Measurements from ENCODE around the gene TUBGCP5.
"Not testable (repeated sequence)": the region's sequence is repeated elsewhere in the genome, so short reads cannot be mapped to it uniquely, and the experiment has no call there.

TUBGCP5 gene

GRCh38 chr15:23039143-23039916 lies at the start of gene TUBGCP5:
Gene TUBGCP5, minus strand, starts transcription at chr15:23039569. Its CDS starts 26 bp downstream, at chr15:23039543.
- DNase-seq (ENCODE audit: low read depth): peak; percentile 90

DNA sequence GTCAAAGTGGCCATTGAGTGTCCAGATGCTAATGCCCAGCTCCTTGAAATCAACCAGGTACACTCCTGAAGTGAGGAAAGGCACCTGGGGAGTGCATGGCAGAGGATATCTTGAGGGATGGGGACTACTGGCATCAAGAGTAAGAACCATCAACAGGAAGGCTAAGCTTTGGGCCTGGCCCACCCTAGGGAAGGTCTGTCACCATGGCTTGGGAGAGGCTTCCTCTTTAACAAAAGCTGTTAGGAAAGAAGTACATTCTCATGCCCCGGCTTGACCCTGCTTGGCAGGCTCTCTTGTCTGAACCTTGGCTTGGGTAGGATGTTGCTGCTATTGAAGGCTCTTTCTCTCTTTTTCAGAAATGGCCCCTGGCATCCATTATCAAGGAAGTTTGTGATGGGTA lies 43.7 kb upstream of the TUBGCP5 start:
- no peak for DNase-seq (ENCODE audit: low read depth)

DNA sequence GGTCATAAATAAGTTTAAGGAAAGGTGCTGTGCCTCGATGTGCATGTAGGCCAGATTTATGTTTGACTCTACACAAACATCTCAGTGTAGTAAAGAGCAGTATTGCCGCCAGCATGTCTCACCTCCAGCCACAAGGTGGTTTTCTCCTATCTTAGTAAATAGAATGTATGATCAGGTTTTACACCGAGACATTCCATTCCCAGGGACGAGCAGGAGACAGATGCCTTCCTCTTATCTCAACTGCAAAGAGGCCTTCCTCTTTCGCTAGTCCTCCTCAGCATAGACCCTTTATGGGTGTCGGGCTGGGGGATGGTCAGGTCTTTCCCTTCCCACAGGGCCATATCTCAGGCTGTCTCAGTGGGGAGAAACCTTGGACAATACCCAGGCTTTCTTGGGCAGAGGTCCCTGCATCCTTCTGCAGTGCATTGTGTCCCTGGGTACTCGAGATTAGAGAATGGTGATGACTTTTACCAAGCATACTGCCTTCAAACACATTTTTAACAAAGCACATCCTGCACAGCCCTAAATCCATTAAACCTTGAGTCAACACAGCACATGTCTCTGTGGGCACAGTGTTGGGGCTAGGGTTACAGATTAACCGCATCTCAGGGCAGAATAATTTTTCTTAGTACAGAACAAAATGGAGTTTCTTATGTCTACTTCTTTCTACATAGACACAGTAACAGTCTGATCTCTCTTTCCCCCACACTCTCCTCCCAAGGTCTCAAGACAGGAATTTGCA lies 42.8 kb upstream of the TUBGCP5 start:
- DNase-seq (ENCODE audit: low read depth): not testable (repeated sequence)

GRCh38 chr15:23081271-23081670 lies 41.9 kb upstream of the TUBGCP5 start:
- DNase-seq (ENCODE audit: low read depth): no peak

DNA sequence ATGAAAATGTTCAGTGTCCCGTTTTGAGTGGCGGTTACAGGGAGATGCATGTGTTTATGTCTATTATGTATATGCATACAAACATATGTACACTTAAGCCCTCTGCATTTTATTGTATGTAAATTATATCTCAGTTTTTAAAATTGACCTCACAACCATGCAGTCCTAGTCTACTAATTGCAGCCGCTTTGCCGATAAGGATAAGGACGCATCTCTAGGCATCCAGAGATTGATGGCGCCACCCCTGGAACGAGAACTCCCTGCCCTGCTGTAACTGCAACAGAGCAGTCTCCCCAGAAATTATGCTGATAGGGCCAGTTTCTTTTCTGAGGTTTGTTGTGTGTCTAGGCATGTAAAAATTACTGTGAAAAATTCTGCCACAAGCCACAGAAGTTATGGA lies 40.4 kb upstream of the TUBGCP5 start:
- DNase-seq (ENCODE audit: low read depth): no peak

- no peak for DNase-seq (ENCODE audit: low read depth)
These were observed 36.6 kb upstream of the TUBGCP5 start for GRCh38 chr15:23075927-23076326.

DNA sequence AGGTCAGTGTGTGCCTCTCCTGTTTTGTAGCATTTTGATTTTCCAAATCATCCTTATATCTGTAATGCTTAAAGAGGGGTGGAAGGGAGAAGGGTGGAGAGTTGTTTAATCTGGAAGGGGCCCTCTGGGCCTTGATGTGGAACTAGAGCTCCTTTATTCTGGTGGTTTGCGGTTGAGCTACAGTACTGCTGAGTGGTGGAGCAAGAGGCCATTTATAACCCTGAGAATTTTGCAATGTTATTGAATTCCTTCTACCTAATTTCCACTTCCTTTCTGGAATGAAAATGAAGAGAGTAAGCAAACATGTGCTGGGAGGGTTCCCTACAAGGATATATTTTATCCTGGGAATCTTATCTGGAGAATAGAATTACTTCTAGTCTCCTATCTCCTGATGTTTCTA lies 35.3 kb upstream of the TUBGCP5 start:
- no peak for DNase-seq (ENCODE audit: low read depth)

DNA sequence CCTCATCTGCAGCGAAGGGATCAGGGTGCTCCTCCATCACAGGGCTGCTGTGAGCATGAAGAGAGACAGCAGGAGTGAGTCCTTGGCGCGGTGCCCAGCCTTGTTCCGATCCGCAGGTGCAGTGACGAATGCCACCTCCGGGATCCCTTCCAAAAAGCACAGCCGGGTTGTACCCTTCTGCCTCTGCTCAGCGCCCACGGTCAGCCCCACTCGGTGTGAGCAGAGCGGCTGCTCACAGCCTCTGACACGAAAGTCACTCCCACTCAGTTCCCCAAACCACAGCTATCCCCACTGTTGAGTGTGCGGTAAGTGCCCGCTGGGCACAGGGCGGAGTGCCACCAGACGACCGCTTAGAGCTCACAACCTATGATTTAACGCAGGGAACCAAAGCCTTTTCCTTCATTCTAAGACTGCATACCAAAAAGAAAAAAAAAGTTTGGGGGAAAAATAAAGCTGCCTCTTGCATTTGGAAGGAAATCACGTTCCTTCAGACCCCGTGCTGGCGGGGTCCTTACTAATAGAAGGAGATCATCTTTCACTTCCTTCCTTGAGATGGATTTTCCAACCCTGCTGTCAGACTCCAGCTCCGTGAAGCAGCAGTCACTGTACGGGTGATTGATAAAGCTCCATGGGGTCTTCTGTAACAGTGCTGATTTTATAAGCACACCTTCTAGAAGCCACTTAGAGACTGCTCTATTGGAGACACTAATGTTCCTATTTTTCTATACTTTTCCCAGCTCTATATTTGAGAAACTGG lies 34.7 kb upstream of the TUBGCP5 start:
- no peak for DNase-seq (ENCODE audit: low read depth)

GRCh38 chr15:23072633-23073032 lies 33.3 kb upstream of the TUBGCP5 start:
- DNase-seq (ENCODE audit: low read depth): no peak

- DNase-seq (ENCODE audit: low read depth): no peak
These were observed 30.3 kb upstream of the TUBGCP5 start for GRCh38 chr15:23069496-23070166.

GRCh38 chr15:23067416-23067815 lies 28.0 kb upstream of the TUBGCP5 start:
- DNase-seq (ENCODE audit: low read depth): no peak

DNA sequence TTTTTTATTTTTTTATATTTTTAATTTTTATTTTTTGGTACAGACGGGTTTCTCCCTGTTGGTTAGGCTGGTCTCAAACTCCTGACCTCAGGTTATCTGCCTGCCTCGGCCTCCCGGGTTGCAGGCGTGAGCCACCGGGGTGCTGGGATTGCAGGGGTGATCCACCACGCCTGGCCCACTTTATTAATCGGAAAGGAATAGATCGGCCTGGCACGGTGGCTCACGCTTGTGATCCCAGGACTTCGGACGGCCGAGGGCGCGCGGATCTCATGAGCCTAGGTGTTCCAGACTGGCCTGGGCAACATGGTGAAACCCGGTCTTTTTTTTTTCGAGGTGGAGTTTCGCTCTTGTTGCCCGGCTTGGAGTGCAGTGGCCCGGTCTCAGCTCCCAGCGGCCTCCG lies 26.5 kb upstream of the TUBGCP5 start:
- no peak for DNase-seq (ENCODE audit: low read depth)

- DNase-seq (ENCODE audit: low read depth): no peak
These were observed 24.8 kb upstream of the TUBGCP5 start for GRCh38 chr15:23064156-23064555.

- DNase-seq (ENCODE audit: low read depth): no peak
These were observed 18.3 kb upstream of the TUBGCP5 start for GRCh38 chr15:23057707-23058106.

DNA sequence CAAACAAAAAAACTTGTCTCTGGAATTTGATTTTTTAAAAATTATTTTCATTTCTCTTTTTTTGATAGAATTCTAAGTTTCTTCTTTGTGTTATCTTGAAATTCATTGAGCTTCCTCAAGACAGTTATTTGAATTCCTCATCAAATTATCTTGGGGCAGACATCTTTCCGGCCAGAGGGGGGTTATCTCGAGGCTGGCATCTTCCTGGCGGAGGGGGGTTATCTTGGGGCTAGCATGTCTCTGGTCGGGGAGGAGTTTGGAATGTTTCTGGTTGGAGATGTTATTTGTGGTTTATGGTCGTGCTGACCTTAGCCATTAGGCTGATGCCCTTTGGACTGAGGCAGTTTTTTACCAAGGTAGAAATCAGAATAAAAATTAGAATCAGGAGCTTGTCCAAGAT lies 15.9 kb upstream of the TUBGCP5 start:
- no peak for DNase-seq (ENCODE audit: low read depth)

DNA sequence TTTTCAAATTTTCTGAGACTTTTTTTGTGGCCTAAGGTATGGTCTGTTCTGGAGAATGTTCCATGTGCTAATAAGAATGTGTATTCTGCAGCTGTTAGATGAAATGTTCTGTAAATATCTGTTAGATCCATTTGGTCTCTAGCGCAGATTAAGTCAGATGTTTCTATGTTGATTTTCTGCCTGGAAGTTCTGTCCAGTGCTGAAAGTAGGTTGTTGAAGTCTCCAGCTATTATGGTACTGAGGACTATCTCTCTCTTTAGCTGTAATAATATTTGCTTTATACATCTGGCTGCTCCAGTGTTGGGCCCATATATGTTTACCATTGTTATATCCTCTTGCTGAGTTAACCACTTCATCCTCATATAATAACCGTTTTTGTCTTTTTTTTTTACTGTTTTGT lies 13.2 kb upstream of the TUBGCP5 start:
- no peak for DNase-seq (ENCODE audit: low read depth)

- no peak for DNase-seq (ENCODE audit: low read depth)
These were observed 11.3 kb upstream of the TUBGCP5 start for GRCh38 chr15:23050708-23051107.

- DNase-seq (ENCODE audit: low read depth): no peak
These were observed 10.7 kb upstream of the TUBGCP5 start for GRCh38 chr15:23049984-23050628.

- DNase-seq (ENCODE audit: low read depth): not testable (repeated sequence)
These were observed 9.4 kb upstream of the TUBGCP5 start for GRCh38 chr15:23048572-23049282.

DNA sequence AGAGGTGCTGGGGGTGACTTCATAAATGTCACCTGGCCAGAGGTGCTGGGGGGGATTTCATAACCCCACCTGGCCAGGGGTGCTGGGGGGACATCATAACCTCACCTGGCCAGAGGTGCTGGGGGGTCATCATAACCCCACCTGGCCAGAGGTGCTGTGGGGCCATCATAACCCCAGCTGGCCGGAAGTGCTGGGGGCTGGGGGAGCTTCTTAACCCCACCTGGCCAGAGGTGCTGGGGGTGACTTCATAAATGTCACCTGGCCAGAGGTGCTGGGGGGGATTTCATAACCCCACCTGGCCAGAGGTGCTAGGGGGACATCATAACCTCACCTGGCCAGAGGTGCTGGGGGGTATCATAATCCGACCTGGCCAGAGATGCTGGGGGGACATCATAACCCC lies 4.6 kb upstream of the TUBGCP5 start:
- DNase-seq (ENCODE audit: low read depth): not testable (repeated sequence)

DNA sequence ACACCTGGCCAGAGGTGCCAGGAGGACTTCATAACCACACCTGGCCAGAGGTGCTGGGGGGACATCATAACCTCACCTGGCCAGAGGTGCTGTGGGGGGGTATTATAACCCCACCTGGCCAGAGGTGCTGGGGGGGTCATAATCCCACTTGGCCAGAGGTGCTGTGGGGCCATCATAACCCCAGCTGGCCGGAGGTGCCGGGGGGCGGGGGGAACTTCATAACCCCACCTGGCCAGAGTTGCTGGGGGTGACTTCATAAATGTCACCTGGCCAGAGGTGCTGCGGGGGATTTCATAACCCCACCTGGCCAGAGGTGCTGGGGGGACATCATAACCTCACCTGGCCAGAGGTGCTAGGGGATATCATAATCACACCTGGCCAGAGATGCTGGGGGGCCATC lies 4.2 kb upstream of the TUBGCP5 start:
- not testable (repeated sequence) for DNase-seq (ENCODE audit: low read depth)

All from CMK (cell line).